AG09309 (cell line): ENCODE data around the gene HTRA3.
A peak's percentile ranks its signal among the peaks of the same experiment; 100 is the strongest.

ENCODE experiments used
- DNase-seq: peaks from one replicate; pipeline ENCODE4 v3.0.0-alpha.2; 2010; ENCODE audit warnings: low read depth
- H3K4me3 ChIP-seq: 2 replicates; pipeline ENCODE4 v1.5.1; 2011; ENCODE audit warnings: mild to moderate bottlenecking, low read depth, low read length, moderate library complexity; ENCODE audit not compliant: control insufficient read depth
- CTCF ChIP-seq: IDR thresholded peaks from 2 replicates; pipeline ENCODE4 v1.5.1; 2011; ENCODE audit warnings: mild to moderate bottlenecking, low read depth, low read length, inconsistent platforms; ENCODE audit not compliant: insufficient read depth, control insufficient read depth; ENCODE audit errors: missing control alignments

HTRA3 gene

GRCh38 chr4:8297141-8297601 lies 27.6 kb downstream of the HTRA3 start:
- no peak for DNase-seq
- TF ChIP-seq CTCF = no peak
- no peak overlapping the region for H3K4me3 ChIP-seq

GRCh38 chr4:8297691-8298485 lies 28.3 kb downstream of the HTRA3 start:
- H3K4me3 ChIP-seq = no peak overlapping the region
- DNase-seq = no peak
- TF ChIP-seq CTCF = no peak

GRCh38 chr4:8300832-8301231 lies 31.3 kb downstream of the HTRA3 start:
- H3K4me3 ChIP-seq = no peak overlapping the region
- no peak for TF ChIP-seq CTCF
- no peak for DNase-seq

GRCh38 chr4:8301851-8302730 lies 32.5 kb downstream of the HTRA3 start:
- no peak for TF ChIP-seq CTCF
- no peak overlapping the region for H3K4me3 ChIP-seq
- no peak for DNase-seq

- no peak for TF ChIP-seq CTCF
- no peak overlapping the region for H3K4me3 ChIP-seq
- no peak for DNase-seq
These were observed 33.5 kb downstream of the HTRA3 start for GRCh38 chr4:8303081-8303480.

GRCh38 chr4:8303485-8304281 lies 34.1 kb downstream of the HTRA3 start:
- no peak for TF ChIP-seq CTCF
- DNase-seq = peak; percentile 79
- H3K4me3 ChIP-seq = no peak overlapping the region
